ENCODE measurements around the gene COL23A1. TPM values are rescaled to one million over a fixed set of nuclear protein-coding genes. Genes with fewer than 3 reads are reported as not detected.

The COL23A1 gene
- total and polyA plus RNA-seq, 8 donors: 0.06 to 0.68 (median 0.33) TPM; not detected in 2

GRCh38 chr5:178351221-178352034 is 238.8 kb downstream of the COL23A1 start:
- no peak overlapping the region for H3K4me3 ChIP-seq
- no peak overlapping the region for H3K27ac ChIP-seq
- no peak for TF ChIP-seq CTCF (IDR thresholded peaks at IDR 0.05)
- H3K9me3 ChIP-seq: no peaks in the 10 kb centered on the region
- ATAC-seq (no peak), DNase-seq (peak in 1 of 6 donors; percentile 40), FAIRE-seq (no peak)
- intact Hi-C loops (cut with DNase I): no loop called here
- H3K4me1 ChIP-seq: no peaks in the 10 kb centered on the region
- no peaks in the 10 kb centered on the region for H3K36me3 ChIP-seq
- no peaks in the 10 kb centered on the region for H3K27me3 ChIP-seq
- 70 to 80% methylated on average over 18 of the region's 18 CpGs for WGBS, 2 donors

- H3K27ac ChIP-seq: no peak overlapping the region
- no peak for ATAC-seq
Measured at GRCh38 chr5:178350361-178351220, 239.6 kb downstream of the COL23A1 start.

GRCh38 chr5:178349625-178350353 is 240.4 kb downstream of the COL23A1 start:
- no peak overlapping the region for H3K4me3 ChIP-seq
- no peak for TF ChIP-seq CTCF (IDR thresholded peaks at IDR 0.05)
- intact Hi-C loops (cut with DNase I): no loop called here
- ATAC-seq: no peak
- H3K27me3 ChIP-seq: no peaks in the 10 kb centered on the region
- no peaks in the 10 kb centered on the region for H3K4me1 ChIP-seq
- H3K36me3 ChIP-seq: no peaks in the 10 kb centered on the region
- DNase-seq: peak in 1 of 6 donors; percentile 25
- no peaks in the 10 kb centered on the region for H3K9me3 ChIP-seq
- 69 to 83% methylated on average over 8 of the region's 8 CpGs for WGBS, 2 donors
- FAIRE-seq: no peak
- H3K27ac ChIP-seq: no peak overlapping the region

More at GRCh38 chr5:178350361-178351220, 239.6 kb downstream of the COL23A1 start:
- TF ChIP-seq CTCF (IDR thresholded peaks at IDR 0.05): no peak
- H3K27me3 ChIP-seq: no peaks in the 10 kb centered on the region
- DNase-seq (peak in 1 of 6 donors; percentile 48), FAIRE-seq (no peak)
- H3K4me3 ChIP-seq: no peak overlapping the region
- H3K36me3 ChIP-seq: no peaks in the 10 kb centered on the region
- intact Hi-C loops (cut with DNase I): no loop called here
- 68 to 75% methylated on average over 28 of the region's 28 CpGs for WGBS, 2 donors
- H3K4me1 ChIP-seq: no peaks in the 10 kb centered on the region
- H3K9me3 ChIP-seq: no peaks in the 10 kb centered on the region

GRCh38 chr5:178349075-178349511 is 241.1 kb downstream of the COL23A1 start:
- intact Hi-C loops (cut with DNase I): no loop called here
- H3K27me3 ChIP-seq: no peaks in the 10 kb centered on the region
- H3K4me1 ChIP-seq: no peaks in the 10 kb centered on the region
- ATAC-seq (no peak), DNase-seq (peak in 1 of 6 donors; percentile 27), FAIRE-seq (no peak)
- H3K9me3 ChIP-seq: no peaks in the 10 kb centered on the region
- H3K4me3 ChIP-seq: no peak overlapping the region
- no peak for TF ChIP-seq CTCF (IDR thresholded peaks at IDR 0.05)
- no peak overlapping the region for H3K27ac ChIP-seq
- WGBS, 2 donors: 61 to 69% methylated on average over 12 to 13 of the region's 13 CpGs
- no peaks in the 10 kb centered on the region for H3K36me3 ChIP-seq
